Myocyte (in vitro differentiated cells): ENCODE data around the gene COL6A2. TPM values are rescaled to one million over a fixed set of nuclear protein-coding genes. Genes with fewer than 3 reads are reported as not detected.
A peak's percentile ranks its signal among the peaks of the same experiment; 100 is the strongest.
"Not testable (repeated sequence)": the region's sequence is repeated elsewhere in the genome, so short reads cannot be mapped to it uniquely, and the experiment has no call there.

Source experiments
- DNase-seq: peaks from one replicate; pipeline ENCODE4 v3.0.0-alpha.2; 2012; ENCODE audit warnings: low read depth
- total RNA-seq: library from RNA; depleted of rRNA; stranded (reverse); fragments of >200 nt; gene quantifications from 2 replicates; pipeline ENCODE4 v1.2.3, GENCODE V29; 2014

The COL6A2 gene
- total RNA-seq, 1 donor from 2014 or later, result 941 TPM

DNA sequence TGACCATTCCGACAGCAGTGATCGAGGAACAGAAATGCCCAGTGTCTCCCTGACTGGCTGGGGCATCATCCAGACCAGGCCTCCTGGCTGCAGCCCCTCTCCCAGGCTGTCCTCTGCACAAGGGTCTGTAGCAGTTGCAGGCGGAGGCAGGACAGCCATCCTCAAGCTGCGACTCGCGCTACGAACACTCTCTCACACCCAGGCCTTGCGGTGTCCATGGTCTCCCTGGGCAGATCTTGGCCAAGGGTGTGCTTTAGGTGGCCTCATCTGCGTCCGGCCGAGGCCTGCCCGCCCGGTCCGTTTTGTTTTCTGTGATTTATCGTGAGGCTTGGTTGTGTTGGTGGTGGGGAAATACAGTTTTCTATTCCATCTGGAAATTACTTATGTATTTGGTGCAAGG is 41.8 kb downstream of the COL6A2 start:
- DNase-seq, result no peak

DNA sequence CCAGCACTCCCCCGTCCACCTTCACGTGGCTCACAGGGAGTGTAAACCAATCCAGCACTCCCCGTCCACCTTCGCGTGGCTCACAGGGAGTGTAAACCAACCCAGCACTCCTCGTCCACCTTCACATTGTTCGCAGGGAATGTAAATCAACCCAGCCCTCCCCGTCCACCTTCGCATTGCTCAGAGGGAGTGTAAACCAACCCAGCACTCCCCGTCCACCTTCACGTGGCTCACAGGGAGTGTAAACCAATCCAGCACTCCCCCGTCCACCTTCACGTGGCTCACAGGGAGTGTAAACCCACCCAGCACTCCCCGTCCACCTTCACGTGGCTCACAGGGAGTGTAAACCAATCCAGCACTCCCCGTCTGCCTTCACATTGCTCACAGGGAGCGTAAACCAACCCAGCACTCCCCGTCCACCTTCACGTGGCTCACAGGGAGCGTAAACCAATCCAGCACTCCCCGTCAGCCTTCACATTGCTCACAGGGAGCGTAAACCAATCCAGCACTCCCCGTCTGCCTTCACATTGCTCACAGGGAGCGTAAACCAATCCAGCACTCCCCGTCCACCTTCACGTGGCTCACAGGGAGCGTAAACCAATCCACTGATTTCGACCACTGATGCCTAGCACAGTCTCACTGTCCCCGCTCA is 42.6 kb downstream of the COL6A2 start:
- not testable (repeated sequence) for DNase-seq

DNA sequence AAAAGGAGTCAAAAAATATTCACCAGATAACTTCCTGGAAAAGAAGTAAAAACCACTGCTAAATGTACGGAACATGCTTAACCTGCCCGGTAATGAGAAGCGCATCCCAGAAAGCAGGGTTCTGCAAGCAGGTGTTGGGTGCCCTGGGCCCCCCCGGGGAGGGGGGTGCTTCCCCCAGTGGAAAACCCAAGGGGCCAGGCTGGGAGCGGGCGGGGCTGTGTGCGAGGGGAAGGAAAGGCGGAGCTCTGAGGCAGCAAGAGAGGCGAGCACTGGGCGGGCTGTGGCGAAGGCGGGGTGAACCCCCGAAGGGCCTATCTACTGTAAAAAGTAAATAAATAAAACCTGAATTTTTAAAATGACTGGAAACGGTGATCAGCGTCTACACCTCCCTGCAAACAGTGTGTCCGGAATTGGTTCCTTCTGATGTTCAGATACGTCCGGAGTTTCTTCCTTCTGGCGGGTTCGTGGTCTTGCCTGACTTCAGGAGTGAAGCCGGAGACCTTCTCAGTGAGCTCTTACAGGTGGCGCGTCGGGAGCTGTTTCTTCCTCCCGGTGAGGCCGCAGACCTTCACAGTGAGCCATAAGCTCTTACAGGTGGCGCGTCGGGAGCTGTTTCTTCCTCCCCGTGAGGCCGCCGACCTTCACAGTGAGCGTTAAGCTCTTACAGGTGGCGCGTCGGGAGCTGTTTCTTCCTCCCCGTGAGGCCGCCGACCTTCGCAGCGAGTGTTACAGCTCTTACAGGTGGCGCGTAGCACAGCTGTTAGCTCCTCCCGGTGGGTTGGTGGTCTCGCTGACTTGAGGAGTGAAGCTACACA is 44.1 kb downstream of the COL6A2 start:
- no peak for DNase-seq

DNA sequence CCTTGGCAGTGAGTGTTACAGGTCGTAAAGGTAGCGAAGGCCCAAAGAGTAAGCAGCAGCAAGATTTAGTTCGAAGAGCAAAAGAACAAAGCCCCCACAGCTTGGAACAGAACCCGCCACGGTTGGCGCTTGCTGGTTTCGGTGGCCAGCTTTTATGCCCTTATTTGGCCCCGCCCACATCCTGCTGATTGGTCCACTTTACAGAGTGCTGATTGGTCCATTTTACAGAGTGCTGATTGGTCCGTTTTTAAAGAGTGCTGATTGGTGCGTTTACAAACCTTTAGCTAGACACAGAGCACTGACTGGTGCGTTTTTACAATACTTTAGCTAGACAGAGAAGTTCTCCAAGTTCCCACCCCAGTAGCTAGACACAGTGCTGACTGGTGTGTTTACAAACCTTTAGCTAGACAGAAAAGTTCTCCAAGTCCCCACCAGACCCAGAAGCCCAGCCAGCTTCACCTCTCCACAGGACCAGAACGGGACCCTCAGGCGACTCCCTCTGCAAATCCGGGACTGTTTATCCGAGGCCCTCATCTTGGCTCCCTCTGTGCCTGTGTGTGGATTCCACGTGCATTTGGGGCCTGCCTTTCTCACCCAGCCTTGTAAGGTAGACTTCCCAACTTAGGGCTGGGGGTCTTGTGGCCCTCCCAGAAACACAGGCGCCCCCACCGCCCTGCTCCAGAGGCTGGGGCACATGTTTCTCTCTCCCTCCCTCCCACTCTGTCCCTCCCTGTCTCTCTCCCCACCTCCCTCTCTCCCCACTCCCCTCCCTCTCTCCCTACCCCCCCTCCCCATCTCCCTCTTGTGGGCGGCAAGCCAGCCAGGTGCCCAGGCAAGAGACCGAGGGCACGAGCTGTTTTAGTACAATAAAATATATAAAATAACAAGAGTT is 44.9 kb downstream of the COL6A2 start:
- DNase-seq, result no peak

DNA sequence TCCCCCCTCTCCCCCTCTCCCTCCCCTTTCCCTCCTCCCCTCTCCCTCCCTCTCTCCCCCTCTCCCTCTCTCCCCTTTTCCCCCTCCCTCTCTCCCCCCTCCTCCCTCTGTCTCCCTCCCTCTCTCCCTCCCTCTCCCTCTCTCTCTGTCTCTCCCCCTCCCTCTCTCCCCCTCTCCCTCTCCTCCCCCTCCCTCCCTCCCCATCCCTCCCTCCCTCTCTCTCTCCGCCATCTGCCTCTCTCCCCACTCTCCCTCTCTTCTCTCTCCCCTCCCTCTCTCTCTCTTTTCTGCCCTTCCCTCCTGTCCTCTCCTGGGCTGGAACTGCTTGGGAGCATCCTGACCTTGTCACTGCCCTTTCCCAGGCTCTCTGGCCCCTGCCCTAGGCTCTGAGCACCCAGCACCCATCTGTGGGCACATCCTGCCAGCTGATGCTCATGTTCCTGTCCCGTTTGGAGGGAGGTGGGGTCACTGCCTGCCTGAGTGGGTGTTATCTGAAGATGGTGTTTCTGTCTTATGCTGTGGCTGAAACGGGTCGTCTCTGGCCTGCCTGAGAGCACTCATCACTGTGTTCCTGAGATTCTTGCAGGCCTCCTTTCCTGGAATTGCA is 46.7 kb downstream of the COL6A2 start:
- no peak for DNase-seq

DNA sequence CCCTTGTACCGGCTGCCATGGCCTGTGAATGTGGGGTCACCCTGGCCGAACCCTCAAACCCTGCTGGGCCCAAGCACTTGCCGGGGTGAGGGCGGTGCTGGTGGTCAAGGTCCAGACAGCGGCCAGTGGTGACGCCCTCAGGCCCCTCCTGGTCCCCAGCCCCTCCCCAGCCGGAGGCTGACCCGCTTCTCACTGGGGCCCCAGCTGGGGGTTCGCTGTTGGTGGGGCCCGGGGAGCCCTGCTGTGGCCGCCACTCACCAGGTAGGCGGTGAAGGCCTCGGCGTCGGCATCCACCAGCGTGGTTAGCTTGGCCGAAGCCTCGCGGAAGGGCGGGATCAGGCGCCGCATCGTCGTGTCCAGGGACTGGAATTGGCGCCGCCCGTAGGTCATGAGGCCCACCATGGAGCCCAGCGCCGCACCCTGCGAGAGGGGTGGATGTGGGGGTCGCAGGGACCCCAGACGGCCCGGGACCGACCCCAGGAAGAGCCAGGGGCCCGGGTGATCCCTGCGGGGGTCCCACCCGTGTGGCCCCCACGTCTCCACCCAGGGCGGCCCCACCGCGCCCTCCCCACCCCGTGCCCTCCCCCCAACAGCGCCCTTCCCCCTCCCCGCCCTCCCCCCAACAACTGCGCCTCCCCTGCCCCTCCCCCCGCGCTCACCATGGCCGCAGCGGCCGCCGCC is 47.4 kb downstream of the COL6A2 start:
- no peak for DNase-seq

DNA sequence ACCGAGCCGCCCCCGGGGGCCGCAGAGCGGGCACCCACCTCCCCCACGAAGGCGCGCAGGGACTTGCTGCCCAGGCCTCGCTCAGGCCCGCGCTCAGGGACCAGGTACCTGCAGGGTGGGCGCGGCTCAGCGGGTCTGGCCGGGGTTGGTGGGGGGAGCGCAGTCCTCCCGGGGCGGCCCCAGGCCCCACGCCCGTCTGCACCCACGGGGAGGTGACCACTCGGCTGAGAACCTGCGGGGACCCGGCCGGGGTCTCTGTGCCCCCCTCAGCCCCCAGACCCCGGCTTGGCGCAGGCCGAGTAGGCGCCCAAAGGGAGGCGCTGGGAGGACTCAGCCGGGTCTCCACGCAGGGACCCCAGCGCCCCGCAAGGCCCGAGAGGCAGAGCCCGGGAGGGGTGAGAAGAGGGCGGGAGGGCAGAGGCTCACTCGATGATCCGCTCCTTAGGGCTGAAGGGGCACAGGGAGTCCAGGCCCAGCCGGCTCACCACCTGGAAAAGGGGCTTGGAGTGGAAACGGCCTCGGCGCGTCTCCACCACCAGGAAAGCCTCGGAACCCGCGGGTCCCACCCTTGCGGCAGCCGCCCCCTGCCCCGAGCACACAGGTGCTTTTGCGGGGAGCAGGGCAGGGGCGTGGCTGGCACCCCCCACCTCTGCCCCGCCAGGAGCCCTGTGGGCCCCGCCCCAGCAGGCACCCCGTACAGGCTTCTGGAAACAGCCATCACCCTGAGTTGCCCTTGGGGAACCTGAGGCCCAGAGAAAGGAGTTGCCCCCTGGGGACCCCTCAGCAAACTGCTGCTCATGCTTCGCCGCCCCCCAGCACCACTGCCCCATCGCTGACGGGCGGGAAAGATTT is 48.2 kb downstream of the COL6A2 start:
- no peak for DNase-seq

DNA sequence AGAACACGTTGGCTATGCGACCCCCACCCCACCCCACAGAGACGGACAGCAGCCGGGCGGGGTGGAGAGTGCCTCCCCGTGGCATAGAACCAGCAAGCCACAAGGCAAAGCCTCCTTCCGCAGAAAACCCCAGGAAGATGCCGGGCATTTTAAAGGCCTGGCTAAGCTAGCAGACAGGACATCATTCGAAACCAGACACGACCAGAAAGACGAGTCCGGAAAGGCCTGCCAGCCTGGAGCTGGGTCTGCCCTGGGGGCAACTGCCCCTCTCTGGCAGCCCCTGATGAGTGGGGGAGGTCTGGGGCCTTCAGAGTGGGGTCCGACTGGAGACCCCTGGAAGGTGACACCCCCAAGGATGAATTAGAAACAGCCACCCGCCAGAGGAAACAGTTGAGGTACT is 48.9 kb downstream of the COL6A2 start:
- no peak for DNase-seq

DNA sequence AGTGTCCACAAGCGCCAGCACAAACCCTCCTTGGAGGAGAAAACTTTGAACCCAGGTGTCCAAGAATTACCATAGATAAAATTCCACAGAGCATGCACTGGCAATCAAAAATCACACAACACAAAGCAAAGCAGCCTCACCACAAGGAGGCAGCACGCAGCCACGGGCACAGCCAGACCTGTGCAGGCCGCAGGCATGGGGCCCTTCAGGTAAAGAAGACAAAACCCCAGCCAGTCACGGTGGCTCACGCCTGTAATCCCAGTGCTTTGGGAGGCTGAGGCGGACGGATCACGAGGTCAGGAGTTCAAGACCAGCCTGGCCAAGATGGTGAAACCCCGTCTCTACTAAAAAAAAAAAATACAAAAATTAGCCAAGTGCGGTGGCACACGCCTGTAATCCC is 49.5 kb downstream of the COL6A2 start:
- DNase-seq, result not testable (repeated sequence)

DNA sequence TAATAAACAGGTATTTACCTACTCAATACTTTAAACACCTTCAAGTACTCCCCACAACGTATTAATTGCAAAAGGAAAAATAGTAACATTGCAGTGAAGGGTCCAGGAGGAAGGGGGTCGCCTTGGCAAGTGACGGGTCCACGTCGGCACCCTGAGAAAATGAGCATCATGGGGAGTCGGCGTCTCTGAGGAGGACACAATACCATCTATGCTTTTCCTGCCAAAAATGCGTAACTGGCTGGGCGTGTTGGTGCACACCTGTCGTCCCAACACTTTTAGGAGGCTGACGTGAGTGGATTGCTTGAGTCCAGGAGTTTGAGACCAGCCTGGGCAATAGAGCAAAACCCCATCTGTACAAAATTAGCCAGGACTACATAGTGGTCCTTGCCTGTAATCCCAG is 50.2 kb downstream of the COL6A2 start:
- no peak for DNase-seq

DNA sequence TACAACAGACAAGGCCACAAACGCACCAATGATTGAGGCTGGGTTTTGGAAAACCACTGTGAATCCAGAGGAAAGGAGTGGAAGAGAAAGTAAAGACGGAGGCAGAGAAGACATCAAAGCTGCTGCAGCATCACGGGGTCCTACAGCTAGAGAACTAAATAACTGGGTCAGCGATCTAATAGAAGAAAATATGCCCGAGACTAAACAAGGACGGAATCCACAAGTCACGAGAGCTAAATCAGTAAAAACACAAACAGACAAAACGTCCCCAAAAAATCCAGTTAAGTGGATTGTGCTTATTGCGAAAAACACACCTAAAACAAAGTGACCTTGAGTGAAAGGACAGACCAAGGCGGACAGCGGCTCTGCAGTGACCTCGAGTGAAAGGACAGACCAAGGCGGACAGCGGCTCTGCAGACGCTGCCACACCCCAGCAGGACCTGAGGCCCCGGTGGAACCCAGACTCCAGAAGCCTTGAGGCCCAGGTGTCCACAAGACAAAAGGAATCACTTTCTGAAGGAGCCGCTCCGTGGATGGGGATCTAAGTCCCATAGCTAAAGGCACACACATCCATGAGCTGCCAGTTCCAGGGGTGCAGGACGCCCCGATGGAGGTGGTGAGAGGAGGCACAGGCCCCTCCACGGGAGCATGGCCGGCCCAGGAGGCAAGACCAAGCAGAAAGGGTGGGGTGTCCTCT is 51.4 kb downstream of the COL6A2 start:
- DNase-seq, result no peak

DNA sequence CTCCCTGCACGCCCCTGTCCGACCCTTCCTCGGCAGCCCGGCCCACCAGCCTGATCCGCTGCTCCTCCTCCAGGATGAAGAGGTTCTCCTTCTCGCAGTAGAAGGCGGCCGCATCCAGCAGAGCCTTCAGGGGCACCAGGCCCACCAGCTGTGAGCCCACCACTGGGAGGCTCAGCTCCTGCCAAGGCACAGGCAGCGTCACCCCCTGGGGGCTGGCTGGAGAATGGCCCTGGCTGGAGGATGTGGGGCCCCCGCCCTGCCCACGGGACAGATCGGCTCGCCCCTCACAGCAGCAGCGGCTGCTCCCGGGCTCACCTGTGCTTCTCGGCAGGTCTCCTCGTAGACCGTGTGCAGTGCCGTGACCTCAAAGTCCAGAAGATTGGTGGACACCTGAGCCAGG is 52.2 kb downstream of the COL6A2 start:
- DNase-seq, result no peak

DNA sequence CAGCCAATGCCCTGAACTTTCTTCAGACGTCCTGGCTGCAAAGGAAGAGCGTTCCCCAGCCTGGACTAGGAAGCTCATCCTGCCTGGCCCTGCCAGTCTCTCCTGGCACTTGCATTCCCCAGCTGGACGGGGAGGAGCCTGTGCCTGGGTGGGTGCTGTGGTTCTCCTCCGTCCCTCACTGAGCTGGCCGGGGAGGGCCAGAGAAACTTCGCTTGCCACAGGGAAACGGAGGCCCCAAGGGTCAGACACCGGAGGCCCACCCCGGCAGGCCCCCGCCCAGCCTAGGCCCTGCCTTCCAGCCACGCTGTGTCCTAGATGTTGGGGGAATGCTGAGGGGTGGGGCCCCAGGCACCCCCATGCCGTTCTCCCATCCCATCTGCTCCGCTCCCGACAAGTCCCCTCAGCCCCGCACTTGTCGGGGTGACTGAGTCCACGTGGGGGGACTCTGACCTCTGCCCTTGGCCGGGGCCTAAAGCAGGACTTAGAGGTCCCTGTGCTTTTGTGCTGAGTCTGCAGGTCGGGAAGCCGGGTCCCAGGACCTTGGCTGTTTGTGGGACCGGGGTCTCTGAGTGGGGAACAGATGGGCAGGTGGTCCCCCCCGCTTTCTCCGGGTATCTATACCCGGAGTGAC is 52.7 kb downstream of the COL6A2 start:
- DNase-seq, result no peak

DNA sequence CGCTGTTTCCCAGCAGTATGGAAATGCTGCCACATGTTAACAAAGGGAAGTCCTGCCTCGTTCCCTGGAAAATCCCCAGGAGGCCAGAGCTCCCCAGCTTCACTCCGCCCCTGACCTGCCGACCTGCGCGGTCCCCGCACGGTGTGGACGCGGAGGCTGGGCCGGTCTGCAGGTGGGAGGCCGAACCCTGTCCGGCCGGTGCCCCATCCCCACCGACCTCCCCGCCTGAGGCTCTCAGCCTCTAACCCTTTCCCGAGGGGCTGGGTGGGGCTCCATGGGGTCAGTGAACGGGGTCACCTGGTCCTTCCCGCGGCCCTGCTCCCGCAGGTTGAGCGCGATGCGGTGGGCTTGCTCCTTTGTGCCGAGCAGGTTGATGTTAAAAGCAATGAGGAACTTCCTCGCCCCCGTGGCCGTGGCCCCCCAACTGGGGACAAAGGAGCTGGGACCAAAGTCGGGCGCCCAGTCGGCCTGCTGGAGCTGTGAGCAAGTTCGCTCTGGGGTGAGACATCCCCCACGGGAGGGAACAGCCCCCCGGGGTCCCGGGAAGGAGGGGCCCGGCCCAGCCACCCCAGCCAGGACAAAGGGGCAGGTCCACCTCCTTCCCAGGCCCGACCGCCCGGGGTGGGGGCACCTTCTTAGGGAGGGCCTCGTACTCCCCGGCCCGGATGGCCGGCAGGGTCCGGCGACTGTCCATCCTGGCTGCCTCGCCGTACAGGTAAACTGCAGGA is 53.5 kb downstream of the COL6A2 start:
- DNase-seq, result no peak

DNA sequence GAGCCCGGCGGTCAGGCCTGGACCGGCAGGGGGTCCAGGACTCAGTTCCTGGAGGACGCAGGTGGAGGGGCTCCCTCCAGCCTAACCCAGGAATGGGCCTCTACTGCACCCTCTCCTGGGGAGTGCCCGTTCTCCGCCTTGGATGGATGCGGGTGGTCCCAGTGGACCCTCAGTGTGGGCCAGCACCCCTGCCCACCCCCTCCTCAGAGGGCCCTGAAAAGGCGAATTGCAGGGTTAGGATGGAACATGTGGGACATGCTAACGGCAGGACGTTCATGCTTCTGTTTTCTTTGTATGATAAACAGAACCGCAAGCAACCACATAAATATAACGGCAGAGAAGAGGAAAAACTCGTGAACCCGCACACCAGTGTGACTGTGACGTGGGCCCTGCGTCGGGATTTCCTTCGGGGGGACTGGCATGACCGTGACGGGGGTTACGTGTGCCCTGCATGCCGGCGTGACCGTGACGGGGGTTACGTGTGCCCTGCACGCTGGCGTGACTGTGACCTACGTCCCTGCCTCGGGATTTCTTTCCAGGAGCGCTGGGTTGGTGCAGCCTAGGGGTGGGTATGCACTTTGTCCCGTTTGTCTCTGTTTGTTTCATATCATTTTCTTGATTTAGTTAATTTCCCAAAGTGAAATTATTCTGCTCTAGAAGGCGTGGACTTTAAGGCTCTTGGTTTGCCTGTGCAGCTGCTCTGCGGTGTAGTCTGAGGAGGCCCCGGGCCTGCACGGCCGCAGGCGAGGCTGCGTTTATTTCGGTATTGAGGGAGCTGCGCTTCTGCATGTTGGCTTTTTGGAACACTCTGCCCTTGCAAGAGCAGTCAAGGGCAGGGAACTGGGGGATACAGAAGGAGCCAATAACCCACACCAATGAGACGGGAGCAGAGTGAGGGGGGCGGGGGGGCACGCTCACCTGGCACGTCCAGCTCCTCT is 54.3 kb downstream of the COL6A2 start:
- peak; percentile 46 for DNase-seq

DNA sequence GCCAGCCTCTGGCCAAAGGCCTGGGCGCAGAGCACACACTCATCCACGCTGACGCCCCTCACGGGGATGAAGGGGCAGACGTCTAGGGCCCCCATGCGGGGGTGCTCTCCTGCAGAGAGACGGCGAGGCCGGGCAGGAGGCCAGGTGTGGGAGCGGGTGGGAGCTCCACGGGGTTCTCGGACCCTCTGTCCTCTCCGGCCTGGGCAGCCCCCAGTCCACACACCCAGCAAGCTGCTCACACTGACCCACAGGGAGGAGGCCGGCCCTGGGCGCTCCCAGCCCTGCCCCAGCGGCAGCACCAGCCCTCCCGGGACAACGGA is 55.0 kb downstream of the COL6A2 start:
- DNase-seq, result no peak
